Measurements from ENCODE around the gene THRA. TPM values are rescaled to one million over a fixed set of nuclear protein-coding genes. Genes with fewer than 3 reads are reported as not detected.
A peak's percentile ranks its signal among the peaks of the same experiment; 100 is the strongest.

The THRA gene
- total and polyA plus RNA-seq, 9 of the 15 experiments (the other 6 are each of a cell fraction or from before 2014, with no cell fraction given), result 0.34 to 23.4 (median 12.7) TPM

- WGBS (ENCODE audit: insufficient coverage, low coverage, missing lambda C conversion rate), result 58% methylated on average over 25 of the region's 26 CpGs
- H3K27me3 ChIP-seq (ENCODE audit: control insufficient read depth in 2 of 2, insufficient read depth in 2 of 2, low read length in 2 of 2), result no peaks in the 10 kb centered on the region
- H2AFZ ChIP-seq (ENCODE audit: low read depth, low read length), result no peak overlapping the region
- FAIRE-seq (no peak), ATAC-seq (no peak), DNase-seq (ENCODE audit: extremely low read depth in 1 of 4, low spot score in 3 of 4) (no peak)
- H3K79me2 ChIP-seq (ENCODE audit: control insufficient read depth, insufficient read depth, low read length), result no peaks in the 10 kb centered on the region
- ChIA-PET CTCF (ENCODE audit: low intra/inter-chr PET ratio) (interaction anchor here (0.5 kb wide), 1 partner anchor 105 kb away, joined by 4 read pairs; the partner anchor contains the start of gene MSL1), POLR2A (interaction anchor here (0.7 to 1.3 kb wide), 4 partner anchors 16 to 295 kb away, joined by 3 to 6 read pairs (median 3); partner anchors contain the start of gene NR1D1)
- intact Hi-C loops (cut with micrococcal nuclease), result loop anchor here (10.0 kb wide), 2 partner anchors 149 to 339 kb away; no protein-coding TSS in a partner anchor
- TF ChIP-seq ASH1L (IDR thresholded peaks at IDR 0.05; ENCODE audit: borderline replicate concordance, low read depth, partially characterized antibody) (no peak), SRSF7 (optimal IDR thresholded peaks at IDR 0.05; ENCODE audit: low read depth, low read length) (no peak), POLR2A (conservative IDR thresholded peaks at IDR 0.05) (no peak)
- no peak overlapping the region for H3K4me2 ChIP-seq (ENCODE audit: insufficient read depth, low read length)
- peaks cover 5 to 64% of the 10 kb centered on the region in 2 experiments; a peak in 3 of 5 replicates for H3K4me1 ChIP-seq (replicated peaks in 1 of 2; ENCODE audit: control insufficient read depth in 2 of 2, insufficient read depth in 2 of 2, low read length in 2 of 2)
- no peaks in the 10 kb centered on the region for H3K9me1 ChIP-seq (ENCODE audit: control insufficient read depth, insufficient read depth, low read length)
- H3K27ac ChIP-seq (ENCODE audit: extremely low read depth, low read depth, low read length), result no peak overlapping the region
- H3K9ac ChIP-seq (ENCODE audit: insufficient read depth in 1 of 2, low read depth in 2 of 2, low read length in 2 of 2), result peak overlapping the region in 1 of 2 experiments; percentile 59; a peak in 2 of 4 replicates
- no peak overlapping the region for H3K4me3 ChIP-seq
- H4K20me1 ChIP-seq (replicated peaks; ENCODE audit: control insufficient read depth, insufficient read depth, low read length), result no peaks in the 10 kb centered on the region
- BruUV-seq (replicated peaks), result no TSS peak
- H3K36me3 ChIP-seq (ENCODE audit: control insufficient read depth, insufficient read depth, low read length), result peaks cover 26% of the 10 kb centered on the region; the same call in 1 of the 3 replicates
- no peaks in the 10 kb centered on the region for H3K9me3 ChIP-seq (replicated peaks; ENCODE audit: control insufficient read depth, insufficient read depth, low read depth, low read length)
- in situ Hi-C loops (cut with MboI), result loop anchor here (10.0 to 25.0 kb wide), 2 partner anchors 271 to 339 kb away; partner anchors contain the start of gene CDC6
Measured at GRCh38 chr17:40015998-40016985, 46.5 kb upstream of the THRA start.

Data from K562 (cell line).